Transverse colon (tissue), 4 donors: ENCODE data around the gene NPNT.

Experiments used
- EP300 ChIP-seq: sonication (generic); formaldehyde crosslinking; IDR thresholded peaks from one replicate; pipeline ENCODE4 v1.6.1; 2017; ENCODE audit warnings: antibody characterized with exemption, low read depth
- POLR2A ChIP-seq: fragments of 450-650 bp; IDR thresholded peaks from one replicate; pipeline ENCODE4 v1.6.1; 2016; ENCODE audit warnings: antibody characterized with exemption, mild to moderate bottlenecking, moderate library complexity
- POLR2AphosphoS5 ChIP-seq, 3 donors: sonication (generic); formaldehyde crosslinking; IDR thresholded peaks; one replicate each; pipeline ENCODE4 v1.6.1; 2016; ENCODE audit warnings: antibody characterized with exemption in 3 of 3
- TF ChIP-seq, protein P1 (sequence below), 5 experiments: fragments of 200-600 bp in 3 of 5; fragments of 450-650 bp in 2 of 5; sonication (generic) in 3 of 5; IDR thresholded peaks; 1 replicate in 2 of 5; 2 replicates in 3 of 5; pipeline ENCODE4 v1.5.1; 2016 to 2017; ENCODE audit warnings: antibody characterized with exemption in 5 of 5, inconsistent platforms in 3 of 5, mild to moderate bottlenecking in 2 of 5, moderate library complexity in 1 of 5

GRCh38 chr4:106019771-106020170, 124.5 kb downstream of the NPNT start:
- TF ChIP-seq, protein P1, sequence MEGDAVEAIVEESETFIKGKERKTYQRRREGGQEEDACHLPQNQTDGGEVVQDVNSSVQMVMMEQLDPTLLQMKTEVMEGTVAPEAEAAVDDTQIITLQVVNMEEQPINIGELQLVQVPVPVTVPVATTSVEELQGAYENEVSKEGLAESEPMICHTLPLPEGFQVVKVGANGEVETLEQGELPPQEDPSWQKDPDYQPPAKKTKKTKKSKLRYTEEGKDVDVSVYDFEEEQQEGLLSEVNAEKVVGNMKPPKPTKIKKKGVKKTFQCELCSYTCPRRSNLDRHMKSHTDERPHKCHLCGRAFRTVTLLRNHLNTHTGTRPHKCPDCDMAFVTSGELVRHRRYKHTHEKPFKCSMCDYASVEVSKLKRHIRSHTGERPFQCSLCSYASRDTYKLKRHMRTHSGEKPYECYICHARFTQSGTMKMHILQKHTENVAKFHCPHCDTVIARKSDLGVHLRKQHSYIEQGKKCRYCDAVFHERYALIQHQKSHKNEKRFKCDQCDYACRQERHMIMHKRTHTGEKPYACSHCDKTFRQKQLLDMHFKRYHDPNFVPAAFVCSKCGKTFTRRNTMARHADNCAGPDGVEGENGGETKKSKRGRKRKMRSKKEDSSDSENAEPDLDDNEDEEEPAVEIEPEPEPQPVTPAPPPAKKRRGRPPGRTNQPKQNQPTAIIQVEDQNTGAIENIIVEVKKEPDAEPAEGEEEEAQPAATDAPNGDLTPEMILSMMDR (IDR thresholded peaks at IDR 0.05) = no peak
- no peak for TF ChIP-seq POLR2A
- no peak for TF ChIP-seq POLR2AphosphoS5 (IDR thresholded peaks at IDR 0.05)
- no peak for TF ChIP-seq EP300
